Measurements from ENCODE around the gene CCL20.

- no peak for TF ChIP-seq TAF1 (IDR thresholded peaks at IDR 0.05; ENCODE audit: low read depth)
- no peak for TF ChIP-seq EP300 (IDR thresholded peaks at IDR 0.05; ENCODE audit: borderline replicate concordance)
- no peak for TF ChIP-seq REST (IDR thresholded peaks at IDR 0.05; ENCODE audit: low read depth)
- TF ChIP-seq YY1 (IDR thresholded peaks at IDR 0.05; ENCODE audit: low read depth): no peak
- TF ChIP-seq EGR1 (IDR thresholded peaks at IDR 0.05): no peak
- TF ChIP-seq CREB1 (IDR thresholded peaks at IDR 0.05; ENCODE audit: low read depth): no peak
- TF ChIP-seq TCF12 (IDR thresholded peaks at IDR 0.05; ENCODE audit: low read depth): no peak
- TF ChIP-seq CEBPB (IDR thresholded peaks at IDR 0.05): no peak
- no peak for TF ChIP-seq NFIC (IDR thresholded peaks at IDR 0.05)
- TF ChIP-seq RAD21 (IDR thresholded peaks at IDR 0.05; ENCODE audit: low read depth): no peak
- TF ChIP-seq TEAD4 (IDR thresholded peaks at IDR 0.05): no peak
- no peak for TF ChIP-seq MAX (IDR thresholded peaks at IDR 0.05)
These were observed 4.7 kb upstream of the CCL20 start for GRCh38 chr2:227808936-227809335.
